GM13976 (cell line): ENCODE data around the gene IRAK3.
"Not testable (repeated sequence)": the region's sequence is repeated elsewhere in the genome, so short reads cannot be mapped to it uniquely, and the experiment has no call there.

Experiments used
- DNase-seq: peaks from one replicate; pipeline ENCODE4 v3.0.0; 2012; ENCODE audit warnings: low spot score
- CTCF ChIP-seq: IDR thresholded peaks from 2 replicates; pipeline ENCODE4 v1.5.1; 2012; ENCODE audit warnings: borderline replicate concordance, mild to moderate bottlenecking; ENCODE audit not compliant: insufficient read depth; ENCODE audit errors: extremely low read depth, missing control alignments, control extremely low read depth
- in situ Hi-C: fragments of 300-500 bp; cut with MboI; formaldehyde crosslinking; loops from one replicate; pipeline ENCODE4 v1.12.0; 2022; ENCODE audit warnings: low sequenced_read_pairs, mixed read lengths, inconsistent platforms; ENCODE audit not compliant: unreplicated experiment

The IRAK3 gene

GRCh38 chr12:66206141-66206540, 17.1 kb downstream of the IRAK3 start:
- DNase-seq = no peak
- in situ Hi-C loops = no loop called here
- TF ChIP-seq CTCF = no peak

- DNase-seq = no peak
- in situ Hi-C loops = no loop called here
- no peak for TF ChIP-seq CTCF
These were observed 21.8 kb downstream of the IRAK3 start for GRCh38 chr12:66210840-66211239.

GRCh38 chr12:66211573-66211972, 22.6 kb downstream of the IRAK3 start:
- in situ Hi-C loops, DNase-seq: not testable (repeated sequence)

GRCh38 chr12:66213011-66213410, 24.0 kb downstream of the IRAK3 start:
- in situ Hi-C loops, DNase-seq: not testable (repeated sequence)

- in situ Hi-C loops = no loop called here
- DNase-seq = no peak
- no peak for TF ChIP-seq CTCF
These were observed 28.4 kb downstream of the IRAK3 start for GRCh38 chr12:66217342-66217917.

- no peak for TF ChIP-seq CTCF
- no peak for DNase-seq
- in situ Hi-C loops = no loop called here
These were observed 39.4 kb downstream of the IRAK3 start for GRCh38 chr12:66228462-66228861.

GRCh38 chr12:66232263-66232662, 43.2 kb downstream of the IRAK3 start:
- no peak for TF ChIP-seq CTCF
- in situ Hi-C loops = no loop called here
- no peak for DNase-seq

GRCh38 chr12:66234037-66234693, 45.2 kb downstream of the IRAK3 start:
- in situ Hi-C loops = not testable (repeated sequence)
- peak; percentile 74 for DNase-seq
- peak; percentile 12 for TF ChIP-seq CTCF

- peak; percentile 71 for DNase-seq
- in situ Hi-C loops = not testable (repeated sequence)
These were observed 46.0 kb downstream of the IRAK3 start for GRCh38 chr12:66234773-66235625.
